Stimulated activated CD4-positive, alpha-beta T cell treated with anti-CD3 and anti-CD28 coated beads, TNF-alpha, amount 100 ng/mL, for 24 hours (primary cell): ENCODE data around the gene FBXO48.
"Not testable (repeated sequence)": the region's sequence is repeated elsewhere in the genome, so short reads cannot be mapped to it uniquely, and the experiment has no call there.

ENCODE experiments used
- DNase-seq, 3 experiments: peaks; one replicate each; pipeline ENCODE4 v3.0.0-alpha.2; 2020; ENCODE audit warnings: low read depth in 3 of 3

The FBXO48 gene

GRCh38 chr2:68467077-68467960 lies at the start of gene FBXO48, which contains the start of gene APLF:
Gene FBXO48 (minus strand): TSS chr2:68467294. CDS start chr2:68465145, 2,149 bp downstream.
Gene APLF (plus strand): TSS chr2:68467585. CDS start chr2:68467732, 147 bp downstream.
- DNase-seq, result peak; percentile 96 to 98 (median 98)

- DNase-seq, result no peak
Observed at GRCh38 chr2:68516051-68516955, 49.2 kb upstream of the FBXO48 start.

GRCh38 chr2:68514316-68514929 lies 47.3 kb upstream of the FBXO48 start:
- no peak for DNase-seq

GRCh38 chr2:68512966-68513365 lies 45.9 kb upstream of the FBXO48 start:
- no peak for DNase-seq

GRCh38 chr2:68512326-68512725 lies 45.2 kb upstream of the FBXO48 start:
- no peak for DNase-seq

- no peak for DNase-seq
Observed at GRCh38 chr2:68506170-68506569, 39.1 kb upstream of the FBXO48 start.

GRCh38 chr2:68505603-68506159 lies 38.6 kb upstream of the FBXO48 start:
- DNase-seq, result no peak

- DNase-seq, result no peak
Observed at GRCh38 chr2:68501768-68502167, 34.7 kb upstream of the FBXO48 start.

- no peak for DNase-seq
Observed at GRCh38 chr2:68500649-68501048, 33.6 kb upstream of the FBXO48 start.

GRCh38 chr2:68499133-68499532 lies 32.0 kb upstream of the FBXO48 start:
- no peak for DNase-seq

GRCh38 chr2:68491582-68491981 lies 24.5 kb upstream of the FBXO48 start:
- no peak for DNase-seq

GRCh38 chr2:68489282-68489681 lies 22.2 kb upstream of the FBXO48 start:
- no peak for DNase-seq

GRCh38 chr2:68488605-68489004 lies 21.5 kb upstream of the FBXO48 start:
- not testable (repeated sequence) for DNase-seq

- no peak for DNase-seq
Observed at GRCh38 chr2:68487773-68488355, 20.8 kb upstream of the FBXO48 start.

- no peak for DNase-seq
Observed at GRCh38 chr2:68483011-68483410, 15.9 kb upstream of the FBXO48 start.

- no peak for DNase-seq
Observed at GRCh38 chr2:68482296-68482820, 15.3 kb upstream of the FBXO48 start.

- DNase-seq, result no peak
Observed at GRCh38 chr2:68478688-68479087, 11.6 kb upstream of the FBXO48 start.

- DNase-seq, result no peak
Observed at GRCh38 chr2:68476454-68476853, 9.4 kb upstream of the FBXO48 start.

GRCh38 chr2:68475576-68475975 lies 8.5 kb upstream of the FBXO48 start:
- DNase-seq, result no peak

- no peak for DNase-seq
Observed at GRCh38 chr2:68475110-68475509, 8.0 kb upstream of the FBXO48 start.

- no peak for DNase-seq
Observed at GRCh38 chr2:68472796-68473414, 5.8 kb upstream of the FBXO48 start.
